IMR-90 (cell line): ENCODE results near the gene NXPE1. TPM values are rescaled to one million over a fixed set of nuclear protein-coding genes. Genes with fewer than 3 reads are reported as not detected.

Experiments
- ATAC-seq: fragments of 200-7000 bp; cut with Tn5 transposase; 2 replicates; pipeline ENCODE4 v1.9.1; 2020; ENCODE audit warnings: low read depth, mild to moderate bottlenecking, moderate library complexity
- BruUV-seq: library from RNA; stranded (reverse); fragments of 400-500 nt; replicated peaks from 2 replicates; lab custom pipeline; 2021; lab: Mats Ljungman, UMichigan
- CTCF ChIA-PET: fragments of 300-600 bp; formaldehyde crosslinking; extraction: SDS; loops from one replicate; lab custom pipeline; 2021; ENCODE audit warnings: antibody characterized with exemption; lab: Yijun Ruan, JAX
- POLR2A ChIA-PET: fragments of 300-600 bp; sonication (Branson Sonifier 250); formaldehyde crosslinking; loops from one replicate; lab custom pipeline; 2022; ENCODE audit warnings: antibody characterized with exemption; ENCODE audit not compliant: unreplicated experiment; lab: Charles Lee
- DNase-seq: peaks from one replicate; pipeline ENCODE4 v3.0.0; 2013
- H2AFZ ChIP-seq: replicated peaks from 2 replicates; pipeline ENCODE3; 2013; ENCODE audit warnings: low read length, mild to moderate bottlenecking; ENCODE audit not compliant: poor library complexity
- H2AK5ac ChIP-seq: 2 replicates; pipeline ENCODE4 v1.6.1; 2013; ENCODE audit warnings: low read depth, low read length, inconsistent platforms
- H2AK9ac ChIP-seq: replicated peaks from 2 replicates; pipeline ENCODE3; 2013; ENCODE audit warnings: mild to moderate bottlenecking, low read depth, low read length, moderate library complexity; ENCODE audit not compliant: poor library complexity
- H2BK120ac ChIP-seq: 2 replicates; pipeline ENCODE4 v1.6.1; 2013; ENCODE audit warnings: low read depth, low read length, inconsistent platforms
- H2BK15ac ChIP-seq: 3 replicates; pipeline ENCODE4 v1.6.1; 2013; ENCODE audit warnings: low read depth, low read length, inconsistent platforms
- H2BK20ac ChIP-seq: 2 replicates; pipeline ENCODE4 v1.6.1; 2013; ENCODE audit warnings: low read depth, mild to moderate bottlenecking, inconsistent platforms, low read length, moderate library complexity
- H2BK5ac ChIP-seq: 2 replicates; pipeline ENCODE4 v1.6.1; 2013; ENCODE audit warnings: mild to moderate bottlenecking, low read depth, low read length, inconsistent platforms; ENCODE audit not compliant: poor library complexity, severe bottlenecking
- H3K14ac ChIP-seq: replicated peaks from 2 replicates; pipeline ENCODE4 v1.6.1; 2013; ENCODE audit warnings: low read depth, low read length, inconsistent platforms
- H3K18ac ChIP-seq: 2 replicates; pipeline ENCODE4 v1.6.1; 2013; ENCODE audit warnings: low read depth, low read length, control low read depth
- H3K23ac ChIP-seq: 2 replicates; pipeline ENCODE4 v1.6.1; 2013; ENCODE audit warnings: low read depth, low read length, inconsistent platforms
- H3K27ac ChIP-seq: 2 replicates; pipeline ENCODE4 v1.5.1; 2013; ENCODE audit warnings: mild to moderate bottlenecking, control low read depth, low read length; ENCODE audit not compliant: insufficient read depth
- H3K27me3 ChIP-seq: 2 replicates; pipeline ENCODE4 v1.6.1; 2013; ENCODE audit warnings: low read length; ENCODE audit not compliant: control insufficient read depth, insufficient read depth
- H3K36me3 ChIP-seq: 2 replicates; pipeline ENCODE4 v1.6.1; 2013; ENCODE audit warnings: low read length, mixed read lengths; ENCODE audit not compliant: control insufficient read depth, insufficient read depth
- H3K4ac ChIP-seq: 2 replicates; pipeline ENCODE4 v1.6.1; 2013; ENCODE audit warnings: low read depth, low read length, inconsistent platforms
- H3K4me1 ChIP-seq: 2 replicates; pipeline ENCODE4 v1.6.1; 2013; ENCODE audit warnings: low read length, mixed read lengths; ENCODE audit not compliant: control insufficient read depth, insufficient read depth
- H3K4me2 ChIP-seq: 2 replicates; pipeline ENCODE4 v1.6.1; 2013; ENCODE audit warnings: low read depth, mild to moderate bottlenecking, control low read depth, low read length, moderate library complexity
- H3K4me3 ChIP-seq: 2 replicates; pipeline ENCODE4 v1.5.1; 2013; ENCODE audit warnings: low read depth, mild to moderate bottlenecking, control low read depth, low read length, moderate library complexity; ENCODE audit not compliant: insufficient read depth
- H3K56ac ChIP-seq: 2 replicates; pipeline ENCODE4 v1.6.1; 2013; ENCODE audit warnings: low read length, inconsistent platforms; ENCODE audit not compliant: insufficient read depth; ENCODE audit errors: extremely low read depth
- H3K79me1 ChIP-seq, 2 experiments: 2 replicates each; pipeline ENCODE4 v1.6.1; 2013; ENCODE audit warnings: low read length in 2 of 2, inconsistent platforms in 1 of 2, low read depth in 1 of 2
- H3K9ac ChIP-seq: 2 replicates; pipeline ENCODE4 v1.6.1; 2013; ENCODE audit warnings: low read depth, low read length, control low read depth
- H3K9me1 ChIP-seq: 2 replicates; pipeline ENCODE4 v1.6.1; 2013; ENCODE audit warnings: low read length, inconsistent platforms; ENCODE audit not compliant: insufficient read depth
- H3K9me3 ChIP-seq: 2 replicates; pipeline ENCODE4 v1.6.1; 2013; ENCODE audit warnings: low read length; ENCODE audit not compliant: control insufficient read depth, insufficient read depth
- H4K20me1 ChIP-seq: 2 replicates; pipeline ENCODE4 v1.6.1; 2013; ENCODE audit warnings: low read length, inconsistent platforms; ENCODE audit not compliant: insufficient read depth
- H4K5ac ChIP-seq: 2 replicates; pipeline ENCODE4 v1.6.1; 2013; ENCODE audit warnings: mild to moderate bottlenecking, low read depth, low read length, control low read depth
- H4K8ac ChIP-seq, 2 experiments: 2 replicates each; pipeline ENCODE4 v1.6.1; 2013; ENCODE audit warnings: low read depth in 2 of 2, low read length in 2 of 2, control low read depth in 1 of 2, inconsistent platforms in 1 of 2
- H4K91ac ChIP-seq: 2 replicates; pipeline ENCODE4 v1.6.1; 2013; ENCODE audit warnings: low read depth, low read length, inconsistent platforms; ENCODE audit not compliant: insufficient read depth
- BHLHE40 ChIP-seq: fragments of 150-350 bp; IDR thresholded peaks from 2 replicates; pipeline ENCODE4 v1.6.1; 2016; ENCODE audit warnings: mild to moderate bottlenecking, low read depth, low read length
- CEBPB ChIP-seq: IDR thresholded peaks from 2 replicates; pipeline ENCODE4 v1.6.1; 2012; ENCODE audit warnings: low read depth, low read length, improper control_type of control experiment
- CHD1 ChIP-seq: IDR thresholded peaks from 2 replicates; pipeline ENCODE4 v1.6.1; 2012; ENCODE audit warnings: low read depth, low read length, improper control_type of control experiment
- CTCF ChIP-seq: conservative IDR thresholded peaks from 2 replicates; pipeline ENCODE4 v1.5.1; 2012; ENCODE audit warnings: mild to moderate bottlenecking, low read depth, low read length, improper control_type of control experiment
- ELK1 ChIP-seq: fragments of 150-350 bp; IDR thresholded peaks from 2 replicates; pipeline ENCODE4 v1.6.1; 2016; ENCODE audit warnings: low read depth, mild to moderate bottlenecking, low read length, moderate library complexity, borderline replicate concordance
- FOS ChIP-seq: fragments of 150-350 bp; IDR thresholded peaks from 2 replicates; pipeline ENCODE4 v1.6.1; 2016; ENCODE audit warnings: low read depth, low read length
- MAFK ChIP-seq: IDR thresholded peaks from 2 replicates; pipeline ENCODE4 v1.6.1; 2012; ENCODE audit warnings: low read depth, low read length, improper control_type of control experiment
- MAZ ChIP-seq: IDR thresholded peaks from 2 replicates; pipeline ENCODE4 v1.6.1; 2012; ENCODE audit warnings: low read depth, mild to moderate bottlenecking, low read length, improper control_type of control experiment, moderate library complexity, borderline replicate concordance
- MXI1 ChIP-seq: IDR thresholded peaks from 2 replicates; pipeline ENCODE4 v1.6.1; 2012; ENCODE audit warnings: low read depth, mild to moderate bottlenecking, low read length, moderate library complexity, borderline replicate concordance
- NFE2L2 ChIP-seq: fragments of 150-350 bp; IDR thresholded peaks from 2 replicates; pipeline ENCODE4 v1.6.1; 2016; ENCODE audit warnings: low read depth, mild to moderate bottlenecking, low read length
- POLR2A ChIP-seq: IDR thresholded peaks from 2 replicates; pipeline ENCODE4 v1.6.1; 2012; ENCODE audit warnings: mild to moderate bottlenecking, low read depth, low read length
- RAD21 ChIP-seq: IDR thresholded peaks from 2 replicates; pipeline ENCODE4 v1.6.1; 2012; ENCODE audit warnings: low read length, improper control_type of control experiment
- RCOR1 ChIP-seq: IDR thresholded peaks from 2 replicates; pipeline ENCODE4 v1.6.1; 2012; ENCODE audit warnings: mild to moderate bottlenecking, low read length, improper control_type of control experiment; ENCODE audit not compliant: insufficient replicate concordance
- RFX5 ChIP-seq: IDR thresholded peaks from 2 replicates; pipeline ENCODE4 v1.8.0; 2012; ENCODE audit warnings: low read depth, mild to moderate bottlenecking, low read length, moderate library complexity
- SMC3 ChIP-seq: fragments of 150-350 bp; IDR thresholded peaks from 2 replicates; pipeline ENCODE4 v1.6.1; 2016; ENCODE audit warnings: low read depth, mild to moderate bottlenecking, antibody characterized with exemption, low read length, moderate library complexity
- USF2 ChIP-seq: fragments of 150-350 bp; IDR thresholded peaks from 2 replicates; pipeline ENCODE4 v1.6.1; 2017; ENCODE audit warnings: mild to moderate bottlenecking, antibody characterized with exemption, low read length, low read depth
- WGBS, 2 experiments: methylation state at CpG; one replicate each; pipeline versions ENCODE4 v1.1.5 to v1.1.7; 2013; ENCODE audit warnings: missing lambda C conversion rate in 2 of 2; ENCODE audit not compliant: insufficient read length in 1 of 2; ENCODE audit errors: extremely low coverage in 2 of 2; 5-methylcytosine and 5-hydroxymethylcytosine counted together
- dilution Hi-C: fragments of 300-500 bp; cut with HindIII; formaldehyde crosslinking; loops from one replicate; pipeline ENCODE4 v1.14.3; 2018; ENCODE audit warnings: low sequenced_read_pairs; ENCODE audit not compliant: unreplicated experiment
- in situ Hi-C: fragments of 300-500 bp; cut with MboI; formaldehyde crosslinking; loops from 3 replicates; pipeline ENCODE4 v1.14.3; 2019; ENCODE audit warnings: low sequenced_read_pairs, inconsistent platforms, mixed read lengths
- intact Hi-C: fragments of 100-400 bp; cut with micrococcal nuclease; formaldehyde crosslinking; loops from 2 replicates; pipeline ENCODE4 v1.10.0; 2022
- polyA plus RNA-seq, 3 experiments: library from polyadenylated mRNA; depleted of rRNA; stranded (reverse); fragments of >200 nt; gene quantifications; 2 replicates each; pipeline ENCODE4 v1.2.3, GENCODE V29; 2012; ENCODE audit warnings: low replicate concordance in 1 of 3
- total RNA-seq: library from RNA; depleted of rRNA; stranded (reverse); fragments of >200 nt; gene quantifications from 2 replicates; pipeline ENCODE4 v1.2.3, GENCODE V29; 2012

The NXPE1 gene
- total and polyA plus RNA-seq, 2 of the 4 experiments (the other 2 are of a cell fraction): not detected

- H3K14ac ChIP-seq: no peak overlapping the region
- H2BK120ac ChIP-seq: no peak overlapping the region
- in situ Hi-C loops (no loop called here), dilution Hi-C loops (no loop called here), intact Hi-C loops (no loop called here)
- H3K4me3 ChIP-seq: no peak overlapping the region
- no peak overlapping the region for H2AFZ ChIP-seq
- H2AK9ac ChIP-seq: no peak overlapping the region
- no peak overlapping the region for H3K18ac ChIP-seq
- H2BK5ac ChIP-seq: no peak overlapping the region
- H3K4me1 ChIP-seq: no peaks in the 10 kb centered on the region
- H3K27ac ChIP-seq: no peak overlapping the region
- H4K20me1 ChIP-seq: no peaks in the 10 kb centered on the region
- H3K27me3 ChIP-seq: no peaks in the 10 kb centered on the region
- no peaks in the 10 kb centered on the region for H3K36me3 ChIP-seq
- CTCF ChIA-PET: interaction anchor here (0.5 to 0.6 kb wide), 2 partner anchors 115 to 663 kb away, joined by 3 read pairs; no protein-coding TSS in a partner anchor
- no peak overlapping the region for H3K9ac ChIP-seq
- H2AK5ac ChIP-seq: no peak overlapping the region
- POLR2A ChIA-PET: no interaction called here
- H4K91ac ChIP-seq: no peak overlapping the region
- no TSS peak for BruUV-seq
- 33% methylated on average over 1 of the region's 2 CpGs; no CpG with 5 or more reads in 1 of the 2 experiments for WGBS, 2 experiments
- H2BK20ac ChIP-seq: no peak overlapping the region
- peak; percentile 19 for DNase-seq
- no peak overlapping the region for H3K4ac ChIP-seq
- H3K4me2 ChIP-seq: no peak overlapping the region
- no peak overlapping the region for H2BK15ac ChIP-seq
- H4K8ac ChIP-seq: no peak overlapping the region
- no peak overlapping the region for H4K5ac ChIP-seq
- no peaks in the 10 kb centered on the region for H3K79me1 ChIP-seq
- TF ChIP-seq POLR2A (no peak), SMC3 (no peak), USF2 (no peak), MAZ (no peak), BHLHE40 (no peak), RFX5 (no peak), NFE2L2 (no peak), MAFK (no peak), CTCF (no peak), CEBPB (no peak), MXI1 (no peak), CHD1 (no peak), RCOR1 (no peak), ELK1 (no peak), FOS (no peak), RAD21 (no peak)
- no peaks in the 10 kb centered on the region for H3K9me1 ChIP-seq
- no peak overlapping the region for H3K23ac ChIP-seq
- ATAC-seq: peak; percentile 37; the same call in 1 of the 2 replicates
- H3K56ac ChIP-seq: no peak overlapping the region
- no peaks in the 10 kb centered on the region for H3K9me3 ChIP-seq
Measured at GRCh38 chr11:114553642-114554041, 6.0 kb downstream of the NXPE1 start.
